PC-3 (cell line): ENCODE results near the gene CHAF1A.

ENCODE experiments used
- EZH2 ChIP-seq: fragments of 300-600 bp; sonication (generic); IDR thresholded peaks from one replicate; pipeline ENCODE4 v1.6.1; 2017; ENCODE audit warnings: antibody characterized with exemption, mild to moderate bottlenecking, low read length; ENCODE audit not compliant: unreplicated experiment
- TF ChIP-seq, protein P1 (sequence below): fragments of 300-600 bp; sonication (generic); conservative IDR thresholded peaks from 2 replicates; pipeline ENCODE4 v1.5.1; 2017; ENCODE audit warnings: antibody characterized with exemption, low read depth, mild to moderate bottlenecking, low read length

DNA sequence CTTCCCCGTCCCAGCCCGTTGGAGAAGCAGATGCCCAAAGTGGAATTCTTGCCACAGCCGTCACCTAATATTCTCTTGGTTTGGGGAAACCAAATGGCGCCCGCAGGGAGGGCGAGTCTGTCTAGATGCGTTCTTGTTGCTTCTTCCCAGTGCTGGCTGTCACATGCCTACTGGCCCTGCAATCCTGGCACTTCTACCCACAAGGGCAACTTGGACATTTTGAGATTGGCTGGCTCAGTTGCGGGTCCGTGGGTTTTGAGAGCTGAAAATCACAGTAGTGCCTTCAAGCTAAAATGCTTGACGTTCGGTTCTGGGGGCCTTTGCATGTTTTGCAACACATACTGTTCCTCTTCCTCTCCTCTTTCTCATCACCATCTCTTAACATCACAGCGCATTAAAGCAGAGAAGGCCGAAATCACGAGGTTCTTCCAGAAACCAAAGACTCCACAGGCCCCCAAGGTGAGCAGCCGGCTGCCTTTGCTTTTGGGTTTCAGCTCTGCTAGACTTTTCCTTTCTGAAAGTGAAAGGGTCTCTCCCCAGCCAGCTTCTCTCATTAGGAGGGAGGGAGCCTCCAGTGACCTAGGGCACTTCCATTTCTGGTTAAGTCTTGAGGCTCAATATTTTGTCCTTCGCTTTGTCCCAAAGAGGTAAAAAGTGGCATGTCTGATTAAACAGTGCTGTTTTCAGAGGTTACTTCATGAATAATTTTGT is 21.1 kb downstream of the CHAF1A start:
- no peak for TF ChIP-seq EZH2
- TF ChIP-seq, protein P1, sequence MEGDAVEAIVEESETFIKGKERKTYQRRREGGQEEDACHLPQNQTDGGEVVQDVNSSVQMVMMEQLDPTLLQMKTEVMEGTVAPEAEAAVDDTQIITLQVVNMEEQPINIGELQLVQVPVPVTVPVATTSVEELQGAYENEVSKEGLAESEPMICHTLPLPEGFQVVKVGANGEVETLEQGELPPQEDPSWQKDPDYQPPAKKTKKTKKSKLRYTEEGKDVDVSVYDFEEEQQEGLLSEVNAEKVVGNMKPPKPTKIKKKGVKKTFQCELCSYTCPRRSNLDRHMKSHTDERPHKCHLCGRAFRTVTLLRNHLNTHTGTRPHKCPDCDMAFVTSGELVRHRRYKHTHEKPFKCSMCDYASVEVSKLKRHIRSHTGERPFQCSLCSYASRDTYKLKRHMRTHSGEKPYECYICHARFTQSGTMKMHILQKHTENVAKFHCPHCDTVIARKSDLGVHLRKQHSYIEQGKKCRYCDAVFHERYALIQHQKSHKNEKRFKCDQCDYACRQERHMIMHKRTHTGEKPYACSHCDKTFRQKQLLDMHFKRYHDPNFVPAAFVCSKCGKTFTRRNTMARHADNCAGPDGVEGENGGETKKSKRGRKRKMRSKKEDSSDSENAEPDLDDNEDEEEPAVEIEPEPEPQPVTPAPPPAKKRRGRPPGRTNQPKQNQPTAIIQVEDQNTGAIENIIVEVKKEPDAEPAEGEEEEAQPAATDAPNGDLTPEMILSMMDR: no peak
